ENCODE results near the gene ARHGAP25.
"Not testable (repeated sequence)": the region's sequence is repeated elsewhere in the genome, so short reads cannot be mapped to it uniquely, and the experiment has no call there.

Gene ARHGAP25

DNA sequence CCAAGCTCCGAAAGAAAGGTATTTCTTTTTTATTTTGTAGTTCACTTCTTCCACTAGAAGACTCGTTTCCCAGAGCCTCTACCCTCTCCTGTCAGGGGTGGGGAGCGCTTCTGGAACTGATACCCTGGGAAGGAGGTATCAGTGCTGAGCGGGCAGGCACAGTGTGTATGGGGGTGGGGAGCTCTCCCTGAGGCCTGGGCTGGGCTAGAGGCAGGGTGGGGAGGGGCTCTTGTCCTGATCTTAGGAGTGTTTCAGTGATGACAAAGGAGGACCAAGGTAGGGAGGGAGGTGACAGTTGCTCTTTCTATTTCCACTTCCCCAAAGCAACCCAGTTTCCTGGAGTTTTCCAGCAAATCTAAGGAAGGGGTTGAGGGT lies 65.4 kb downstream of the ARHGAP25 start:
- no peak for DNase-seq (ENCODE audit: low spot score)

DNA sequence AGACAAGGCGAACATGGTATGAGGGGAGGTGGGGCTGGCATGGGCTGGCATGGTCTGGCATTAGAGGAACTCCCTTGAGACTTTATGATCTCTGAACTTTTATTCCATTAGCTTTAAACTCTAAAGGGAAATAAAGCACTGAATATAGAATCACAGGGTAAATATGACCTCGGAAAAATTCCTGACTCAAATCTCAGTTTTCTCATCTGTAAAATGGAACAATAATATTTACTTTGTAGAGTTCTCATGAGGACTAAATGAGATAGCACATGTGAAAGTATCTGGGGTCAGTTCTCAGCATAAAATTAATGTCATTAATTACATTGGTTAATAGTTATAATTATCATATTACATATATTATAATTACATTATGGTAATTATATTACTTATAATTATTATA lies 65.9 kb downstream of the ARHGAP25 start:
- DNase-seq (ENCODE audit: low spot score), result no peak

DNA sequence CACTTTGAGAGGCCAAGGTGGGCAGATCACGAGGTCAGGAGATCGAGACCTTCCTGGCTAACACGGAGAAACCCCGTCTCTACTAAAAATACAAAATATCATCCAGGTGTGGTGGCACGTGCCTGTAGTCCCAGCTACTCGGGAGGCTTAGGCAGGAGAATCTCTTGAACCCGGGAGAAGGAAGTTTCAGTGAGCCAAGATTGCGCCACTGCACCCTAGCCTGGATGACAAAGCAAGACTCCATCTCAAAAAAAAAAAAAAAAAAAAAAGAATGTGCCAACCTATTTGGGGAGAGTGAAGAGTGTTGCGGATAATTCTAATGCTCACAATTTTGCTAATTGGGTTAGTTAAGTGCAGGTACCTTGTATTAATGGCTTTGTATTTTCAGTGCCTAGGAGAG lies 67.5 kb downstream of the ARHGAP25 start:
- DNase-seq (ENCODE audit: low spot score), result not testable (repeated sequence)

DNA sequence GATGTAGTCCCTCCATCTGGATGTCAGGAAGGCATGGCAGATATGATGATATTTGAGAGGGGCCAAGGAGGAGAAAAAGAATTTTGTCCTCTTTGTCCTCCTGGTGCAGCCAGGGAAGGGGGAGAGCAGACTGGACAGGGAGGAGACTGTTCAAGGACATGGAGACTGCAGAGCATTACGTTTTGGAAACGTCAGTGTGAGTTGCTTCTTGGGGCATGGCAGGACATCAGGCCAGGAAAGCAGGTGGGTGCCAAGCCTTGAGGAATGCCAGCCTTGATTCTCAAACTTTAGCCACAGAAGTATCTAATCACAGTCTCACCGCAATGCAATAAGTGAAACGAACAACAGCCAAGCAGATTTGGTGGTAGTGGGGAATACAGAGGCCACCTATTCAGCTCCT lies 70.4 kb downstream of the ARHGAP25 start:
- DNase-seq (ENCODE audit: low spot score), result no peak

DNA sequence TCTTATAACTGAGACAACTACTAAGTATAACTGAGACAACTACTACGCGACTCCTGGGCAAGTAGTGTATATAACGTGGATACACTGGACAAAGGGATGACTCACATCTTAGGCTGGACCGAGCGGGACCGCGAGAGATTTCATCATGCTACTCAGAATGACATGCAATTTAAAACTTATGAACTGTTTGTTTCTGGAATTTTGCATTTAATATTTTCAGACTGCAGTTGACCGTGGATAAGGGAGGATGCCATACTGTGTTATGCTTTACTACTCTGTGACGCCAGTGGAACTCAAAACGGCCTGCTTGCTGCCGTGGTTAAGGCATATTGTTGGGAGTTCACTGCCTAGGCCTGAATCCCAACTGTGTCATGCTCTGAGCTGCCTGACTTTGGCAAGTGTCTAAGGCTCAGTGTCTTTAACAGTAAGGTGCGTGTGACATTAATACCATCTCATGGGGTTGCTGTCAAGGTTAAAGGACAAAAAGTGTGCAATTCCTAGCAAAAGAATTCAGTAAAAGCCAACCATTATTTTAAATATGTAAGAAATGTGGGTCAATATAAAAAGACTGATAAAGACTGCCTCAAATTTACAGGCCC lies 72.0 kb downstream of the ARHGAP25 start:
- peak; percentile 21 for DNase-seq (ENCODE audit: low spot score)

DNA sequence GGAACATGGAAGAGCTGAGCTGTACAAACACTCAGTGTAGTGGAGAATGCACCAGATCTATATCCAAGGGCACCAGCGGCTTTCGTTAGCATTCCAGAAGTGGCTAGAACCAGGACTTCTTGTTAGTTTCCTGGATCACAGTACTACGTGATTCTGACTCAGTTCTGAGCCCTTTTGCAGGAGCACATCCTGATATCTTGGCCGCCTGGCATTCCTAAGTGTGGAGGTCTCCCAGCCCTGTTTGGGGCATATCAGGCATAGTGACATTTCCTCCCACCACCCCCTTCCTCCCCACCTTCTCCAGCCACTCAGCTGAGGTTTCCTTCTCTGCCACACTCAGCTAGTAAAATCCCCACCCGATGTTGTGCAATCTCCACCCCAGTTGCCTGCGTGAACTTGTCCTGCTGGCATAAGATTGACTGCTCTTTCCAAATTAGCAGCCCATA lies 73.2 kb downstream of the ARHGAP25 start:
- no peak for DNase-seq (ENCODE audit: low spot score)

DNA sequence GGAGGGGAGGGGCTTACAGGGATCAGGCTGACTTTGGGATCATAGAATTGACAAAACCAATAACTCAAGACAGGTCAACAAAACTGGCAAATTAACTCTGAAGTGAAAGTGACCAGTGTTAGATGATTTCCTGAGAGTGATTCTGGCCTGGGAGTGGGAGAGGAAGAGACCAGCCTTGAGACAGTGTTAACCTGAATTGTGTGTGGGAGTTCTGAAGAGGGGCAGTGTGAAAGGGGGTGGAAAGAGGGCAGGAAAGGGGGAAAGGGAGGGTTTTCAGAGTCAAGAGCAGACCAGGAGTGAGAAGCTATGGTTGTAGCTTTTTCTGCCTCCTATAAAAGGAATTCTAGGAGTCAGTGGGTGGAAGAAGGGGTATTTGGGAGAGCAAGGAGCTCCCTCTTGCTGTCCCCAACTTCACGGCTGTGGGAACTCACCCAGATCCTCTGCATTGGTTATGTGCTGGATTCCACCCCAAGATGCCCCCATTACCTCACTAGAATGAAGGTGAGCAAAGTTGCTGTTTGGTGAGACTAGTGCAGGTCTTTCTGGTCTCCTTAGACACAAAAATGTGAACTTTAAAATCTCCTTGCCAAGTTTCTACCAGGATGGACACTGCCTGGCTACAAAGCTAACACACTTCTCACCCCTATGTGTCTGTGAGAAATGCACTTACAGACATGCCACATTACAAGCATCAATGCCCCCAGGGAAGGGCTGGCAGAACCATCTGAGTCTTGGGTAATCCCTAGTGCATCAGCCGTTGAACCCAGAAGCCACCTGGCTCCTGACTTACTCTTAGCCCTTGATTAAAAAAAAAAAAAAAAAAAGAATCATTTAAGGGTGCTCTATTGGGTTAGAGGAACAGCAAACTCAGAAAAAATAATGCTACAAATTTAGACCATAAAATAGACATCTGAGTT lies 75.0 kb downstream of the ARHGAP25 start:
- no peak for DNase-seq (ENCODE audit: low spot score)

DNA sequence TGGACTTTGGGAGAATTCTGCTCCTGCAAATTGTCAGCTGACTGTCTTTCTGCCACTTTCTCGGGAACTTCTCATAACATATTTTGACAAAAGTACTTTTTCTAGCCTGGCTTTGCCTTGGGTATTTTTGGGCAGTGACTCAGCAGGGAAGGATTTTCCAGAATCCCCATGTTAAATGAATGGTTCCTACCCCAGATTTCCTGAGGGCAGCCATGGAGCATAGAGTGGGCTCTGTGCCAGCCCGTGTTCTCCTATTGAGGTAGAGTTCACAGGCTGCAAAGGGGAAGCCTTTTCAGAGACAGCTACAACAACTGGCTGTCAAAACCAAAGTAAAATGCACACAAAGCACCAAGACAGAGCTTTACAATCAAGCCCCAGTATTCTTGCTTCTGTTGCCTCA lies 76.8 kb downstream of the ARHGAP25 start:
- peak; percentile 15 for DNase-seq (ENCODE audit: low spot score)

DNA sequence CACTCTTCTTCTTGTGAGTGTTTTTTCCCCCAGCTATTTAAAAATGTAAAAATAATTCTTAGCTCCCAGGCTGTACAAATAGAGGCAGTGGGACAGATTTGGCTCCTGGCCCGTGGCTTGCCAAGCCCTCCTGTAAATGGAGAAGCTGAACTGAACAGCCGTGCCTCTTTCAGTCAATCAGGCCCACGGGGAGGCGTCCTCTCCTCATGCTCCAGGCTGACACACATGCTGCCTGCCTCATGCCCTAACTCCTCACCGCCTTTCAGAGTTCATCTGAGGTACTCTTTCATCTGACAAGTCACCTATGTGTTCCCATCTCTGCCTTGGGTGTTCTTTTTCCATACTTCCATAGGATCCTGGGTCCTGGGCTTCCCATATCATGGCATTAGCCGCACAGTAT lies 77.6 kb downstream of the ARHGAP25 start:
- DNase-seq (ENCODE audit: low spot score), result no peak

DNA sequence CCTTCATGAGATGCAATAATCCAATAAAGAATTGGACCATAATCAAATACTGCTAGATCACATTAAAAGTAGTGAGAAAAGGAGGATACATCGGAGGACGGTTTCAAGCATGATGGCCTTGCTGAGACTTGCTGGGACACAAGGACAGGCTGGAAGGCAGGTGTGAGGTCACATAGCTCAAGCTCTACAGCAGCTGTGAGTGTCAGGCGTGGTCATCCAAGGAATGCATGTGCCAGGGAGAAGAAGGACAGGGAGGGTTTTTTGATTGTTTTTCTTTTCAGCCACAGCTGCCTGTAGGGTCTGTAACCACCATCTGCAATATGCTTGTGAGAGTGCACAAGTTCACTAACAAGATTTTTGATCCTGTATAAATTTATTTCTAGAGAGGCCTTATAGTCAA lies 79.0 kb downstream of the ARHGAP25 start:
- no peak for DNase-seq (ENCODE audit: low spot score)

DNA sequence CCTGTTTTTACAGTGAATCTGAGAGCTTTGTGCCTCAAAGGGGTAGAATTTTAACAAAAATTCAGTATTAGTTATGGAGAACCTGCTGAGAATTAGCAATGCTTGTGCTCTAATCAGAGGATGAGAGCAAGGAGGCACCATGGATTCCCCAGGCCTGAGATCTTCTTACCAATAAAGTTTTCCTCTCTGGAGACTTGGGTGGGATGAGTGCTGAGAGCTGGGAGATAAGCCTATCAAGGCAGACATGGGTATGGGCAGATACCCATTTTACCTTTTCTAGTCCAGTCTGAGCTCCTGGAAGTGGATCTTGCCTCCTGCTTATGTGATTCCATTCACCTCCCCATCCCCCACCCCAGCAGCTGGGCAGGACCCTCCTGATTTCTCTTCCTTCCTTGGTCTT lies 82.7 kb downstream of the ARHGAP25 start:
- DNase-seq (ENCODE audit: low spot score), result no peak

DNA sequence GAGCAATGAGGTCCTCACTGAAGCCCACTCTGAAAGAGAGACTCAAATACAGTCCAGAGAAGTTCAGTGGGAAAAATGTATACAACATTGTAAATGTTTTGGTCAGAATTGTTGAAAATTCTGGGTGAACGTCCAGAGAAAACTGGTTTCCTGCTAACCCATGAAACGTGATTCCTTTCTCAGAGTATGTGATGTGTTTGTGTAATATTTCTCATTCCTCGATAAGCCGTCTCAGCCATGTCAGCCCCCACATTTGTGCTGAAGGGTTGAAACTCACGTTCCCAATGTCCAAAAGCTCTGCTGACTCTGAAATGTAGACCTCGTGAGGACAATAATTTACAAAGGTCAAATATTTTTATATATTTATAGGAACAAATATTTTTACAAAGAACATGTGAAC lies 84.9 kb downstream of the ARHGAP25 start:
- DNase-seq (ENCODE audit: low spot score), result no peak

DNA sequence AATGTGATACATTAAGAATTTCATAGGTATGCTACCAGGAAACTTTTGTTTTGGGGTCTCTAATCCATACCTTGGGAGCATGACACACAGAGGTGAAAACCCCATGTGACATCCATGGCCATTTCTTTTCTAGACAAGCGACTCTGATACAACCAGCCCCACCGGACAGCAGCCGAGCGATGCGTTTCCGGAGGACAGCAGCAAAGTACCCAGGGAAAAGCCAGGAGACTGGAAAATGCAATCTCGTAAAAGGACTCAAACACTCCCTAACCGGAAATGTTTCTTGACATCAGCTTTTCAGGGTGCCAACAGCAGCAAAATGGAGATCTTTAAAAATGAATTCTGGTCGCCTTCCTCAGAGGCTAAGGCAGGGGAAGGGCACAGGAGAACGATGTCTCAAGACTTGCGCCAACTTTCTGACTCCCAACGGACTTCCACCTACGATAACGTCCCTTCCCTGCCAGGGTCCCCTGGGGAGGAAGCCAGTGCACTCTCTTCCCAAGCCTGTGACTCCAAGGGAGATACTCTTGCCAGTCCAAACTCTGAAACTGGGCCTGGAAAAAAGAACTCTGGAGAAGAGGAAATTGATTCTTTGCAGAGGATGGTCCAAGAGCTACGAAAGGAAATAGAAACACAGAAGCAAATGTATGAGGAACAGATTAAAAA lies 87.7 kb downstream of the ARHGAP25 start:
- DNase-seq (ENCODE audit: low spot score), result no peak

DNA sequence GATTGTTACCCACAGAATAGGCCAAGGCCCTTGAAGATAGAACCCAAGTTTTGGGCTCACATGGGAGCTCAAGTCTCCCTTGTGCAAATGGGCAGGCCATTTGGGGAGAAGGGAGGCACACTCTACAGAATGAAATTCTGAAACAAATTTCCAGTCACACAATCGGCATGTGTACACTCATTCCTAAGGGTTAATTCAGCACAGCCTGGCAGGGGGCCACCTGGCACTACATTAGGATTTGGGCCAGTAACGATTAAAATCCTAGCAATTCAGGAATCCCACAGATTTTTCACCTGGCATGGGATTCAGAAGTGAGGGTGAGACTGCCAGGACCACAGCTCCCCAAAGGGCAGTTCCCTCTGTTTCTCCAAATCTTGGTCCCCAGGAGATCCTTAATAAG lies 90.2 kb downstream of the ARHGAP25 start:
- DNase-seq (ENCODE audit: low spot score), result no peak

DNA sequence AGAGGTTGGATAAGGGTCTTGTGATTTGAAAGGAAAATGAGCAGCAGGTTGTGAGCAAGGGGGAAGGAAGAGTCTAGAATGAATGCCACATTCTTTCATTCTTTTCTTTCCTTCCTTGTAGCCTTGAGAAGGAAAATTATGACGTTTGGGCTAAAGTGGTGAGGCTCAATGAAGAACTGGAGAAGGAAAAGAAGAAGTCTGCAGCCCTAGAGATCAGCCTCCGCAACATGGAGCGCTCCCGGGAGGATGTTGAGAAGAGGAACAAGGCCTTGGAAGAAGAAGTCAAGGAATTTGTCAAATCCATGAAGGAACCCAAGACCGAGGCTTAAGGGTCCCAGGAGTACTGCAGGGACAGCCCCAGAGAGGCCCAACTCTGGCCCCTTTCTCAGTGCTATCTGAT lies 91.3 kb downstream of the ARHGAP25 start:
- DNase-seq (ENCODE audit: low spot score), result no peak

DNA sequence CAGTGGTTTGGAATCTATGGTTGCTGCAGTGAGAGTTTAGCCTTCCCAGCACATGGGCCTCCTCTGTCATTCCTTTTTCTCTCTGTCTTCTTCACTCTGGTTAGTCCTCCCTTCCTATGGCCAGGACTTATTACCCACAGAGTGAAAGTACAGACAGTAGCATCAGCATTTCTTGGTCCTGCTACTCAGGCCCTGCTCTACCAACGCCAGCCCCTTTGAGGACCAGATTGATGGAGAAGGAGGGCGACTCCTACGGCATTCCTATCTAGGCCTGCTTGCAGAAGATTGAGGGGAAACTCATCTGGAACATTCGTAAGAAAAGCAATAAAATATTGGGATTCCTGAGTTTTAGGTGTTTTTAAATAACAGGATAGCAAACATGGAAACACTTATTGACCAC lies 93.1 kb downstream of the ARHGAP25 start:
- DNase-seq (ENCODE audit: low spot score), result no peak

DNA sequence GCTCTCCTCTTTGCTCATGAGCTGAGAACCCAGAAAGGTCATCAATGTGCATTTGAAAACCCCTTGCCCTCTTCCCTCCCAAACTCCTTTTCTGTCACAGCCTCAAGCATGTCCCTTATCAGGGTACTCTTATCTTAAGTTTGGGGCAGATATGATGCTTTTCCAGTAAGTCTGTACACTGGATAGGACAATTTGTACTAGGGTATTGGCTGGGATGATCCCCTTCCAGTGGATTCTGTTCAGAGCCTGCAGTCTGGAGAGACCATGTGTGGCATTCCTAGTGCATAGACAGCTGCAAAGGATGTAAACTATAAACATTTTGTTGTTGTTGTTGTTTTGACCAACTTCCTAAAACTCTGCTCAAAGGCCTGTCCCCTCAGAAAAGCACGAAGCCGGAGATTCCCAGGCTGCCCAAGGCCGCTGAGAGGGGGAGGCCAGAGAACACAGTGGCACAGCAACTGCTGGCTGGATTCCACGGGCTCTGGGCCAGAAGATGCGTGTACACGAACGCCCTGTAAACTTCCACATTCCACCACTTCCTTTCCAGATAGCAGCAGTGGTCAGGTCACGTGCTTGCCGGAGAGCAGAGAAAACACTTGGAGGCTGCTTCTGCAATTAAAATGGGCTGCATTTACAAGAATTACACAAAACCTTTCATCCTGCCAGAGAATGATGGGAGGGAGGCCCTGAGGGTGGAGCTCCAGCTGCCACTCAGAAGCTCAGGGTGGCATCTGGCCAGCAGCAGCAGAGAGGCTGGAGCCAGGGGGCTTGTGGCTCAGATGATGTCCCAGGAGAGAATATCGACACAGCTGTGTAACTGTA lies 94.5 kb downstream of the ARHGAP25 start:
- peak; percentile 97 for DNase-seq (ENCODE audit: low spot score)

DNA sequence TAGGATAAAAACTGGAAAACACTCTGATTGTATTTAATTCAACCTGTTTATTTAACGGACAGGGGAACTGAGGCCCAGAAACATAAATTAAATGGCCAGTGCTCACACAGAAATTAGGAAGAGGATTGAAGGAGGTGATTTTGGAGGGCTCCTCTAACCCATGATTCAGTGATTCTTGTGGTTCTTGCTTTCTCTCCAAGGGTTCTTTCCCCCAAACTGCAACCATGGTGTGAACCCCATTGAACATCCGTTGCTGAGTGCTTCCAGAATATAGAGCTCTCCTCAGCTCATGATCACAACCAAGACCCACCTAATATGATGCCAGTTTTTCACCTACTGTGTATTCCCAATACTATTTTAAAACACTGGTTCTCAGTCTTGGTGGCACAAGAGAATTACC lies 95.1 kb downstream of the ARHGAP25 start:
- DNase-seq (ENCODE audit: low spot score), result no peak

DNA sequence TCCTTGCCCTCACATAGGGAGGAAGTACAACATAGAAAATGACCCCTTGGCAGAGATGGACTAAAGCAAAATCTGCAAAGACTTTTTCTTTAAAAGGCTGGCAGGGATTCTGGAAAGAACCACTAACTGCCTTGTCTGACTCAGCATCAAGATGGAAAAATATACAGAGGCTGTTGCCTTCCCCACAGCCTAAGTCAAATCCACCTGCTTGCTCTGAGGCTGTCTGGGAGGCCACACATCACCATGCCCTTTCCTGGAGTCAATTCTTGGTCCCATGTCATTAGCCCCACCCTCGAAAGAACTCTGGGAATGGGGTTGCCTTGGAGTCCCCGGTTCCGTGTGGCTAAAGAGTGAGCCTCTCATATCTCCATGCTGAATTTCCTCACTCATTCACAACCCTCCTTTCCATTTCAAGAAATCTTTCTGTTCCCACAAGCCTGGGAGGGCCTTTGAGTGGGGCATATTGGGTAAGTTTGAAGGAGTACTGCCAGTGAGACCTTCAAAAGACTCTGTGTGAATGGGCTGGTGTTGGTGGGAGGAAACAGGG lies 97.1 kb downstream of the ARHGAP25 start:
- peak; percentile 25 for DNase-seq (ENCODE audit: low spot score)

DNA sequence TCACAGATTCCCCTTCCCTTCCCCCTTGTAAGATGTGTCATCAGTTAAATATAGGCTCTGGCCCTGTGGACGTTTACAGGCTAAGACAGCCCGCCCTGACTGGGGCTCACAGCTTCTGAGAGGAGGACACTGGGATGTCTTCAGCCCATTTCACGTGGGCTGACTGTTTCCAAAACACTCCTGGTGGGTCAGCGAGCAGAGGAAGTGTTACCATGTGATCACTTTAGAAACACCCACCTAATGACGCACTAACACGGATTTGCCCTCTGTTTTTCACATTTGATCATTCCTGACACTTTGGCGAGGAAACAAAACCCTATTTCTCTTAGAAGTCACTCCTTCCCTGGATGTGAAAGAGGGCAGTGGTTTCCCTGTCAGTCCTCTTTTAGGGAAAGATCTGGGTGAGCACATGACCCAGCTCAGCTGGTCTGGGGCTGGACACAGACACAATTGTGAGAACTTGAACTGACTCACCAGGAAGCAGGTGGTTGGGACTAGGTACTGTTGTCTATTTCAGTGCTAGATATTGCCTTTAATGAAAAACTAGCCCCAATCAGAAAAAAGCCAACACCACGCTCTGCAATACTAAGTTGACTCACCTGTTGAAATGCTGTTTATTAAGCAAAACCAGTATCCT lies 97.7 kb downstream of the ARHGAP25 start:
- peak; percentile 89 for DNase-seq (ENCODE audit: low spot score)

DNA sequence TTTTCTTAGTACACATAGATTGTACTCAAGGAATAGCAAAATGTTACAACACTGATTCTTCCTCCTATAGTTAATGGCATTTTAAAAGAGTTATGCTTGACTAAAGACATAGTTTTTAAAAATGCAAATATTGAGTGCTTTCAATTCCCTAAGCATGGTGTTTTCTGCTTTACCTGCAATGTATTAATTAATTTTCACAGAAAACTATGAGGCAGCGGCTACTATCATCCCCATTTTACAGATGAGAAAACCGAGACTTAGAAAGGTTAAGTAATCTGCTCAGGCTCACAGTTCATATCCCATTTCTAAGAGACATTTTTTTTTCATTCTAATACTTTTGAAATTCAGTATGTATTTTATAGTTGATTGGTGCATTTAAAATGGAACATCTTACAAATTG lies 98.6 kb downstream of the ARHGAP25 start:
- no peak for DNase-seq (ENCODE audit: low spot score)
